ENCODE data around the gene FUNDC2. TPM values are rescaled to one million over a fixed set of nuclear protein-coding genes. Genes with fewer than 3 reads are reported as not detected.

FUNDC2 gene
- total RNA-seq, 2 donors from 2014 or later, result 68.3 to 71.4 TPM

GRCh38 chrX:154991039-154991438, 35.6 kb upstream of the FUNDC2 start:
- Mint-ChIP-seq H3K4me1 (peaks cover 13% of the 10 kb centered on the region), H3K36me3 (ENCODE audit: low read depth) (peaks cover 2% of the 10 kb centered on the region), H3K4me3 (no peak overlapping the region), H3K27ac (no peak overlapping the region), H3K27me3 (ENCODE audit: insufficient read depth) (no peaks in the 10 kb centered on the region), H3K9me3 (peaks cover 27% of the 10 kb centered on the region)
- Histone ChIP-seq H3K27me3 (ENCODE audit: control insufficient read depth, insufficient read depth, low read length, poor library complexity, severe bottlenecking) (no peaks in the 10 kb centered on the region), H3K4me1 (ENCODE audit: control insufficient read depth, insufficient read depth, low read length) (no peaks in the 10 kb centered on the region), H3K27ac (ENCODE audit: low read depth, low read length) (no peak overlapping the region), H3K9ac (ENCODE audit: extremely low read depth, low read length, poor library complexity, severe bottlenecking) (no peak overlapping the region), H3K4me3 (ENCODE audit: low read length) (no peak overlapping the region), H3K36me3 (ENCODE audit: control insufficient read depth, insufficient read depth, low read length) (no peaks in the 10 kb centered on the region), H3K9me3 (ENCODE audit: control insufficient read depth, low read length) (no peaks in the 10 kb centered on the region)
- DNase-seq, result no peak
- TF ChIP-seq, protein P1, sequence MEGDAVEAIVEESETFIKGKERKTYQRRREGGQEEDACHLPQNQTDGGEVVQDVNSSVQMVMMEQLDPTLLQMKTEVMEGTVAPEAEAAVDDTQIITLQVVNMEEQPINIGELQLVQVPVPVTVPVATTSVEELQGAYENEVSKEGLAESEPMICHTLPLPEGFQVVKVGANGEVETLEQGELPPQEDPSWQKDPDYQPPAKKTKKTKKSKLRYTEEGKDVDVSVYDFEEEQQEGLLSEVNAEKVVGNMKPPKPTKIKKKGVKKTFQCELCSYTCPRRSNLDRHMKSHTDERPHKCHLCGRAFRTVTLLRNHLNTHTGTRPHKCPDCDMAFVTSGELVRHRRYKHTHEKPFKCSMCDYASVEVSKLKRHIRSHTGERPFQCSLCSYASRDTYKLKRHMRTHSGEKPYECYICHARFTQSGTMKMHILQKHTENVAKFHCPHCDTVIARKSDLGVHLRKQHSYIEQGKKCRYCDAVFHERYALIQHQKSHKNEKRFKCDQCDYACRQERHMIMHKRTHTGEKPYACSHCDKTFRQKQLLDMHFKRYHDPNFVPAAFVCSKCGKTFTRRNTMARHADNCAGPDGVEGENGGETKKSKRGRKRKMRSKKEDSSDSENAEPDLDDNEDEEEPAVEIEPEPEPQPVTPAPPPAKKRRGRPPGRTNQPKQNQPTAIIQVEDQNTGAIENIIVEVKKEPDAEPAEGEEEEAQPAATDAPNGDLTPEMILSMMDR (conservative IDR thresholded peaks at IDR 0.05), result no peak
- no CpG with 5 or more reads among the region's 3 CpGs for WGBS, 2 experiments (ENCODE audit: insufficient coverage in 1 of 2, insufficient read length in 1 of 2)

DNA sequence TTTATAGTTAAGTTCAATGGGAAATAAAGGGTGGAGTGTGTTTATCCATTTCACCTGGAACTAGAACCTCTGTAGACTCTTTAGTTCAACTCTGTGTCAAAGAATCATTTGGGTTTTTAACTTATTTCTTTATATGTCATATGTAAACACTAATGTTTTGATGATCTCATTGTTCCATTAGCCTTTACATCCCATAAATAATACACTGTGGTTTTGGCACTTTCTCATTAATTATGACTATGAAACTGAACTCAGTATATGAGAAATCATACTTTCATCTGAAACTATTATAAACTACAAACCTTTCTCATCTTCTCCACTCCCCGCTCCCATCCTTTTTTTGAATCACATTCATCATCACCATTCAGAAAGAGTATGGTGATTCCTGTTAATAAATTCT, 35.2 kb upstream of the FUNDC2 start:
- H3K9me3 ChIP-seq (ENCODE audit: control insufficient read depth, low read length), result no peaks in the 10 kb centered on the region
- no peak overlapping the region for H3K27ac ChIP-seq (ENCODE audit: low read depth, low read length)
- H3K4me3 ChIP-seq (ENCODE audit: low read length), result no peak overlapping the region
- H3K27me3 ChIP-seq (ENCODE audit: control insufficient read depth, insufficient read depth, low read length, poor library complexity, severe bottlenecking), result no peaks in the 10 kb centered on the region
- H3K36me3 ChIP-seq (ENCODE audit: control insufficient read depth, insufficient read depth, low read length), result no peaks in the 10 kb centered on the region
- Mint-ChIP-seq H3K27me3 (ENCODE audit: insufficient read depth) (no peaks in the 10 kb centered on the region), H3K4me1 (peaks cover 13% of the 10 kb centered on the region), H3K9me3 (peaks cover 31% of the 10 kb centered on the region), H3K27ac (no peak overlapping the region), H3K4me3 (no peak overlapping the region), H3K36me3 (ENCODE audit: low read depth) (peaks cover 2% of the 10 kb centered on the region)
- no peak for DNase-seq
- WGBS, 2 experiments (ENCODE audit: insufficient coverage in 1 of 2, insufficient read length in 1 of 2), result 100% methylated on average over 1 of the region's 1 CpG; no CpG with 5 or more reads in 1 of the 2 experiments
- no peak overlapping the region for H3K9ac ChIP-seq (ENCODE audit: extremely low read depth, low read length, poor library complexity, severe bottlenecking)
- H3K4me1 ChIP-seq (ENCODE audit: control insufficient read depth, insufficient read depth, low read length), result no peaks in the 10 kb centered on the region
- TF ChIP-seq, protein P1 (conservative IDR thresholded peaks at IDR 0.05), result no peak

GRCh38 chrX:154998204-154998880, 28.3 kb upstream of the FUNDC2 start:
- H3K4me3 ChIP-seq (ENCODE audit: low read length), result no peak overlapping the region
- no peak overlapping the region for H3K4me3 Mint-ChIP-seq
- no peaks in the 10 kb centered on the region for H3K9me3 ChIP-seq (ENCODE audit: control insufficient read depth, low read length)
- H3K27me3 Mint-ChIP-seq (ENCODE audit: insufficient read depth), result no peaks in the 10 kb centered on the region
- H3K27ac ChIP-seq (ENCODE audit: low read depth, low read length), result no peak overlapping the region
- H3K36me3 ChIP-seq (ENCODE audit: control insufficient read depth, insufficient read depth, low read length), result no peaks in the 10 kb centered on the region
- WGBS, 2 experiments (ENCODE audit: insufficient coverage in 1 of 2, insufficient read length in 1 of 2), result no CpG with 5 or more reads among the region's 1 CpG
- TF ChIP-seq, protein P1 (conservative IDR thresholded peaks at IDR 0.05), result no peak
- peaks cover 6% of the 10 kb centered on the region for H3K4me1 Mint-ChIP-seq
- no peak overlapping the region for H3K9ac ChIP-seq (ENCODE audit: extremely low read depth, low read length, poor library complexity, severe bottlenecking)
- H3K36me3 Mint-ChIP-seq (ENCODE audit: low read depth), result no peaks in the 10 kb centered on the region
- peaks cover 4% of the 10 kb centered on the region for H3K4me1 ChIP-seq (ENCODE audit: control insufficient read depth, insufficient read depth, low read length)
- H3K27ac Mint-ChIP-seq, result peak overlapping the region; percentile 9
- DNase-seq, result no peak
- peaks cover 57% of the 10 kb centered on the region for H3K9me3 Mint-ChIP-seq
- no peaks in the 10 kb centered on the region for H3K27me3 ChIP-seq (ENCODE audit: control insufficient read depth, insufficient read depth, low read length, poor library complexity, severe bottlenecking)
